Right lobe of liver (tissue), 6 donors: Measurements from ENCODE around the gene SLC28A2. TPM values are rescaled to one million over a fixed set of nuclear protein-coding genes. Genes with fewer than 3 reads are reported as not detected.
"Not testable (repeated sequence)": the region's sequence is repeated elsewhere in the genome, so short reads cannot be mapped to it uniquely, and the experiment has no call there.

Experiments used
- ATAC-seq, 4 donors: fragments of 200-7000 bp; cut with Tn5 transposase; one replicate each; pipeline ENCODE4 v1.9.1; 2020; ENCODE audit warnings: mild to moderate bottlenecking in 4 of 4, moderate library complexity in 4 of 4
- DNase-seq, 3 donors: peaks; one replicate each; pipeline ENCODE4 v3.0.0-alpha.2; 2020
- H3K27ac ChIP-seq, 3 donors: fragments of 200-600 bp; one replicate each; pipeline ENCODE4 v1.8.0; 2022
- H3K27me3 ChIP-seq, 2 donors: fragments of 200-600 bp; one replicate each; pipeline ENCODE4 v1.8.0; 2022
- H3K36me3 ChIP-seq, 4 donors: fragments of 200-600 bp; sonication (generic) in 1 of 4; one replicate each; pipeline versions ENCODE4 v1.5.1 to v1.8.0; 2017 to 2022; ENCODE audit warnings: control low read depth in 1 of 4
- H3K4me1 ChIP-seq, 4 donors: fragments of 200-600 bp; sonication (generic) in 1 of 4; one replicate each; pipeline versions ENCODE4 v1.5.1 to v1.8.0; 2017 to 2022; ENCODE audit warnings: control low read depth in 1 of 4
- H3K4me3 ChIP-seq, 3 donors: fragments of 200-600 bp; one replicate each; pipeline ENCODE4 v1.8.0; 2022
- H3K9me3 ChIP-seq, 4 donors: fragments of 200-600 bp; sonication (generic) in 1 of 4; one replicate each; pipeline versions ENCODE4 v1.5.1 to v1.8.0; 2017 to 2022; ENCODE audit warnings: control low read depth in 1 of 4
- CTCF ChIP-seq, 4 donors: fragments of 200-600 bp in 3 of 4; fragments of 450-650 bp in 1 of 4; IDR thresholded peaks; one replicate each; pipeline versions ENCODE4 v1.5.1 to v1.8.0; 2016 to 2022; ENCODE audit warnings: antibody characterized with exemption in 4 of 4, mild to moderate bottlenecking in 2 of 4
- POLR2A ChIP-seq: fragments of 450-650 bp; IDR thresholded peaks from one replicate; pipeline ENCODE4 v1.6.1; 2017; ENCODE audit warnings: antibody characterized with exemption, mild to moderate bottlenecking
- WGBS: methylation state at CpG from one replicate; pipeline ENCODE4 v1.1.6; 2018; ENCODE audit warnings: low coverage, low lambda C conversion rate; ENCODE audit not compliant: insufficient coverage; ENCODE audit errors: missing lambda C conversion rate; 5-methylcytosine and 5-hydroxymethylcytosine counted together
- intact Hi-C, 2 donors: fragments of 100-400 bp; cut with DNase I; formaldehyde crosslinking; loops; one replicate each; pipeline versions ENCODE4 v1.11.2 to v1.14.1; 2022
- total RNA-seq, 6 experiments: library from RNA; depleted of rRNA in 2 of 6; stranded (reverse); fragments of >200 nt in 2 of 6; fragmentation: NEBNext Ultra II Directional in 3 of 6; extraction: Animal tissue kit (Norgen Biotek cat#: 25700) in 3 of 6; gene quantifications; one replicate each; pipeline versions ENCODE4 v1.1.0 to v1.2.4, GENCODE V29; 2016 to 2023
- donor health status: DM: no; HTN: yes; CAD: no.
- donor health status: DM: no; HTN: no; CAD: no.
- donor health status: DM: no; HTN: no; CAD: no.
- donor health status: DM: no; HTN: yes; CAD: no.
- donor health status: DM: no; HTN: yes; CAD: no.

SLC28A2 gene
- total RNA-seq, 6 experiments from 2014 or later: 0.04 to 0.81 (median 0.19) TPM; not detected in 2

DNA sequence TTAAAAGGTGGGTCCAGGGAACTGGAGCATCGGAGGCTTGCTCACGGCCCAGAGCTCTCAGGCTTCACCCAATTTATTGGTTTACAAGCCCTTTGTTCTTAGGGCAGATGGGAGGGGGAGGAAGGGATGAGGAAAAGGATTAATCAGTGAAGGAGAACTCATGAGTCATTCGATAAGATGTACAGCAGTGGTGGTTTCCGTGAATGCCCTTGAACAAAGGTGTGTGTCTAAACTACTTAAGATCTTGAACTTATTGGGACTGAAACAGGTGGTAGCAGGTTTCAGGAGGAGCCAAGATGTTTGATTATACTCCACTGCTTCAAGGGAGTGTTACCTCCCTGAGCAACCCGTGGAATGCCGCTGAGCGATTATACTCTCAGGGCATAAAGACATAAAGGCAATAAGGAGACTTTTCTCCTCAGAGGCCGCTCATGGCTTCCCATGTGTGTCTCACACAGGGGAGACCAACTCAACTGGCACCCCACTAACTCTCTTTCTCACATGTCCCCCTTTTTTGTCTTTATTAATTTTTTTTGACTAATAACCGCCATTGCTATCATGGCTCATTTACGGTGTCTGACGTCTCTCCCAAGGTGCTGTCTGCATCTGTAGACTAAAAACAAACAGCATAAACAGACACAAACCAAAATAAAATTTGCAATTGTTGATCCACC lies 17.3 kb upstream of the SLC28A2 start:
- DNase-seq (no peak), ATAC-seq (no peak)
- 59% methylated on average over 6 of the region's 11 CpGs for WGBS
- no peak overlapping the region for H3K4me3 ChIP-seq
- no peaks in the 10 kb centered on the region for H3K9me3 ChIP-seq
- H3K27me3 ChIP-seq: no peaks in the 10 kb centered on the region
- peaks cover 0 to 12% (median 2%) of the 10 kb centered on the region in 4 donors for H3K4me1 ChIP-seq
- no peak for TF ChIP-seq CTCF (IDR thresholded peaks at IDR 0.05)
- TF ChIP-seq POLR2A: no peak
- H3K36me3 ChIP-seq: no peaks in the 10 kb centered on the region
- intact Hi-C loops: no loop called here
- no peak overlapping the region for H3K27ac ChIP-seq

DNA sequence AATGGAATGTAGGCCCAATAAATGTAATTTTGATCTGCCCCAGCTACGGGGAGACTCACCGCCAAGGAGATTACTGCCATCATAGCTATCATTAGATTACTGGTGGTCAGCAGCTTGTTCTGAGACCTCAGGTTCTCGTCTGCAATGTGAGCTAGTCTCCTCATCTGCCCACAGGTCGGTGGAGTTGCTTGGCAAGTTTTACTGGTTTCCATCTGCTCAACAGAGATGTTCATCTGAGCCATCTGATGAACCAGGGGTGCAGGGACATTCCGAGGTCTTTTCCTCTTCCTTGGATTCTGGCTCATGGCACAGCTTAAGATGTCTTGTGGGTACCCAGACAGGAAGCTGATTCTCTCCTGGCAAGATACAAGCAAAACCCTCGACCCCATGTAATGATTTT lies 15.2 kb upstream of the SLC28A2 start:
- H3K27ac ChIP-seq, H3K36me3 ChIP-seq, H3K4me3 ChIP-seq, intact Hi-C loops, DNase-seq, H3K4me1 ChIP-seq, H3K27me3 ChIP-seq, ATAC-seq, H3K9me3 ChIP-seq: not testable (repeated sequence)
- WGBS: 42% methylated on average over 3 of the region's 6 CpGs

GRCh38 chr15:45242289-45242688 lies 9.7 kb upstream of the SLC28A2 start:
- Histone ChIP-seq H3K4me3 (no peak overlapping the region), H3K4me1 (no peaks in the 10 kb centered on the region), H3K9me3 (no peaks in the 10 kb centered on the region), H3K27ac (no peak overlapping the region), H3K36me3 (no peaks in the 10 kb centered on the region), H3K27me3 (no peaks in the 10 kb centered on the region)
- TF ChIP-seq CTCF (IDR thresholded peaks at IDR 0.05): no peak
- TF ChIP-seq POLR2A: no peak
- 58% methylated on average over 9 of the region's 9 CpGs for WGBS
- DNase-seq (no peak), ATAC-seq (no peak)
- intact Hi-C loops: no loop called here

GRCh38 chr15:45249125-45249780 lies 2.8 kb upstream of the SLC28A2 start:
- intact Hi-C loops: no loop called here
- H3K4me1 ChIP-seq: peaks cover 0 to 5% (median 0%) of the 10 kb centered on the region in 4 donors
- 81% methylated on average over 3 of the region's 4 CpGs for WGBS
- no peak for DNase-seq
- H3K27me3 ChIP-seq: no peaks in the 10 kb centered on the region
- no peak overlapping the region for H3K4me3 ChIP-seq
- H3K36me3 ChIP-seq: no peaks in the 10 kb centered on the region
- TF ChIP-seq CTCF (IDR thresholded peaks at IDR 0.05) (no peak), POLR2A (no peak)
- ATAC-seq: peak in 2 of 4 donors; percentile 63 to 90
- H3K9me3 ChIP-seq: no peaks in the 10 kb centered on the region
- H3K27ac ChIP-seq: no peak overlapping the region

GRCh38 chr15:45253330-45253729 lies 1.3 kb downstream of the SLC28A2 start:
- ATAC-seq: no peak
- intact Hi-C loops: no loop called here
- DNase-seq: no peak
- Histone ChIP-seq H3K27ac (no peak overlapping the region), H3K4me3 (no peak overlapping the region), H3K27me3 (no peaks in the 10 kb centered on the region), H3K4me1 (peaks cover 0 to 5% (median 0%) of the 10 kb centered on the region in 4 donors), H3K9me3 (no peaks in the 10 kb centered on the region), H3K36me3 (no peaks in the 10 kb centered on the region)
- WGBS: 100% methylated on average over 1 of the region's 2 CpGs
- TF ChIP-seq CTCF (IDR thresholded peaks at IDR 0.05) (peak in 1 of 4 donors; percentile 10), POLR2A (no peak)
